Hematopoietic multipotent progenitor cell treated with erythropoietin and hydrocortisone succinate and interleukin-3 and kit ligand, for 8 days (in vitro differentiated cells): Measurements from ENCODE around the gene ZSCAN21.
"Not testable (repeated sequence)": the region's sequence is repeated elsewhere in the genome, so short reads cannot be mapped to it uniquely, and the experiment has no call there.

Experiments
- DNase-seq: peaks from one replicate; pipeline ENCODE4 v3.0.0-alpha.2; 2015

The ZSCAN21 gene

GRCh38 chr7:100049441-100050291 is at the start of gene ZSCAN21:
TSS of gene ZSCAN21 (plus strand) at chr7:100049774. CDS start at chr7:100057007, 7,233 bp downstream.
- peak; percentile 79 for DNase-seq

DNA sequence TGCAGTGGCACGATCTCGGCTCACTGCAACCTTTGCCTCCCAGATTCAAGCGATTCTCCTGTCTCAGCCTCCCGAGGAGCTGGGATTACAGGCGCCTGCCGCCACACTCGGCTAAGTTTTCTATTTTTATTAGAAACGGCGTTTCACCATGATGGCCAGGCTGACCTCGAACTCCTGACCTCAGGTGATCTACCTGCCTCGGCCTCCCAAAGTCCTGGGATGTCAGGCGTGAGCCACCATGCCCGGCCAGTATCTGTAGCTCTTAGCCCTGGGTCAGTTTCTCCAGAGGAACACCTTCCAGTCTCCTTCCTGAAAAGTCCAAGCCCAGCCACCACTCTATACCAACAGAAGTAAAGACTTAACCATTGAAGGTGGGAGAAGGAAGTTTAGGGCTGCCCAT is 49.3 kb upstream of the ZSCAN21 start:
- DNase-seq, result no peak

- no peak for DNase-seq
These were observed 45.6 kb upstream of the ZSCAN21 start for GRCh38 chr7:100003711-100004661.

GRCh38 chr7:100007887-100008286 is 41.7 kb upstream of the ZSCAN21 start:
- no peak for DNase-seq

DNA sequence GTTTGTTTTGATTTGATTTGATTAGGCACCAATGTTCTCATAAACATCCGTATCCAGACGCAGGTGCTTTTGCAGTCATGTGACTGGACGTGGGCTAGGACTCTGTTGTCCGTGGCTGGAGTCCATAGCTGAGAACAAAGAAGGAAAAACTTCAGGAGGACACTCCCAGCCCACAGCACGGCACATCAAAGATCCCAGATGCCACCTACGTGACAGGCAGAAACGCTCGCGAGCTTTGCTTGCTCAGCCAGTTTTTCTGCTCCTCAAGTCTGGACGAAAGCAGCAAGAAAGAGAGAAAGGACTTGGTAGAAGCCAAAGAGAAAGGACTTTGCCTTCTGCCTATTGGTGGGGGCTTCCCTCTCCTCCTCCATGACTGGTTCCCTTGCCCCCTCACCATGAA is 41.0 kb upstream of the ZSCAN21 start:
- no peak for DNase-seq

GRCh38 chr7:100009952-100010351 is 39.6 kb upstream of the ZSCAN21 start:
- DNase-seq, result not testable (repeated sequence)

- no peak for DNase-seq
These were observed 38.7 kb upstream of the ZSCAN21 start for GRCh38 chr7:100010901-100011300.

DNA sequence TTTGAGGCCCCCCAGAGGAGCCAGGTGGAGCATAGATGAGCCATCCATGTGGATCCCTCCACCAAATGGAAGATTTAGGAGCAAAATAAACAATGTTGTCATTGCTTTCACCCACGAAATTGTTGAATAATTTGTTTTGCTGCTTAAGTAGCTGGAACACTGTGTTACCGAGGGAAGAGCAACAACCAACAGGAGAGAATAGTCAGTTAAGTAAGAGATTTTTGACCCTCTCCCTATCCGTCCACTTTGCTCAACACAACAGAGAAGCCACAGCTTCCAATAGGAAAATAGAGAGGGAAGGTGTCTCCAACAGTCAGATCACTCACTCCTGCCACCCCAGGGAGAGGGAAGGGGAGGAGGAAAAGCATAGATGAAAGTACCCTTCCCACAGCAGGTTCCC is 38.1 kb upstream of the ZSCAN21 start:
- no peak for DNase-seq

DNA sequence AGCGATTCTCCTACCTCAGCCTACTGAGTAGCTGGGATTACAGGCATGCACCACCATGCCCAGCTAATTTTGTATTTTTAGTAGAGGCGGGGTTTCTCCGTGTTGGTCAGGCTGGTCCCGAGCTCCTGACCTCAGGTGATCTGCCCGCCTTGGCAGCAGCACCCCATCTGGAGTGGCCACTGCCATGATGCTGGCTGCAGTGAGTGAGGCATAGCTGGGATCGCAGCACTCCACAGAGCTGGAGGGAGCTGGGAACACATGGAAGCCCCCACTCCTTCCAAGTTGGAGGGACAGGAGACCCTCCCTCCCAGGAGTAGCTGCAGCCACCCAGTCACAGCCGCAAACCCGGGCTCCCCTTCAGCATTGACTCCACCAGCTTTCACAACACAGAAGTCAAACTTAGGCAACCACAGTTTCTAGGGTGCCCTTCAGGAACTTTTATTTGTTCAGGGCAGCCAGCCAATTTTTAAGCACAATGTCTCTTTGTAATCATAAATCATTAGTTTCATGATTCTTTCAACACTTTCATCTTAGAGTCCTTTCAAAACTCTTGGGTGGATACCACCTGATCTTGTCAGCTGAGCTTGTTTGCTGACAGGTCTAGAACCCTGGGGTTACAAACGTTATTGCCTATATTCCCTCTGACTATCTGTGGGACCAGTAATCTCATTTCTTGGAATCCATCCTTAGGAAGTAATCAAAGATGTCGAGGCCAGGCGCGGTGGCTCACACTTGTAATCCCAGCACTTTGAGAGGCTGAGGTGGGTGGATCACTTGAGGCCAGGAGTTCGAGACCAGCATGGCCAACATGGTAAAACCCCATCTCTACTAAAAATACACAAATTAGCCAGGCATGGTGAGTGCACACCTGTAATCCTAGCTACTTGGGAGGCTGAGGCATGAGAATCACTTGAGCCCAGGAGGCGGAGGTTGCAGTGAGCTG is 36.9 kb upstream of the ZSCAN21 start:
- DNase-seq, result not testable (repeated sequence)

DNA sequence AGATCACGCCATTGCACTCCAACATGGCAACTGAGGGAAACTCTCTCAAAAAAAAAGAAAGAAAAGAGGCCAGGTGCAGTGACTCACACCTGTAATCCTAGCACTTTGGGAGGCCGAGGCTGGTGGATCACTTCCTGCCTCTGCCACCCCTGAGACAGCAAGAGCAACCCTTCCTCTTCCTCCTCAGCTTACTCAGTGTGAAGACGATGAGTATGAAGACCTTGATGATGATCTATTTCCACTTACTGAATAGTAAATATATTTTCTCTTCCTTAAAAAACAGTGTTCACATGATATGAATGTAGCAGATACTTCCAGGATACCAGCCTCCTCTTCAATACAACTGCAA is 36.3 kb upstream of the ZSCAN21 start:
- no peak for DNase-seq

DNA sequence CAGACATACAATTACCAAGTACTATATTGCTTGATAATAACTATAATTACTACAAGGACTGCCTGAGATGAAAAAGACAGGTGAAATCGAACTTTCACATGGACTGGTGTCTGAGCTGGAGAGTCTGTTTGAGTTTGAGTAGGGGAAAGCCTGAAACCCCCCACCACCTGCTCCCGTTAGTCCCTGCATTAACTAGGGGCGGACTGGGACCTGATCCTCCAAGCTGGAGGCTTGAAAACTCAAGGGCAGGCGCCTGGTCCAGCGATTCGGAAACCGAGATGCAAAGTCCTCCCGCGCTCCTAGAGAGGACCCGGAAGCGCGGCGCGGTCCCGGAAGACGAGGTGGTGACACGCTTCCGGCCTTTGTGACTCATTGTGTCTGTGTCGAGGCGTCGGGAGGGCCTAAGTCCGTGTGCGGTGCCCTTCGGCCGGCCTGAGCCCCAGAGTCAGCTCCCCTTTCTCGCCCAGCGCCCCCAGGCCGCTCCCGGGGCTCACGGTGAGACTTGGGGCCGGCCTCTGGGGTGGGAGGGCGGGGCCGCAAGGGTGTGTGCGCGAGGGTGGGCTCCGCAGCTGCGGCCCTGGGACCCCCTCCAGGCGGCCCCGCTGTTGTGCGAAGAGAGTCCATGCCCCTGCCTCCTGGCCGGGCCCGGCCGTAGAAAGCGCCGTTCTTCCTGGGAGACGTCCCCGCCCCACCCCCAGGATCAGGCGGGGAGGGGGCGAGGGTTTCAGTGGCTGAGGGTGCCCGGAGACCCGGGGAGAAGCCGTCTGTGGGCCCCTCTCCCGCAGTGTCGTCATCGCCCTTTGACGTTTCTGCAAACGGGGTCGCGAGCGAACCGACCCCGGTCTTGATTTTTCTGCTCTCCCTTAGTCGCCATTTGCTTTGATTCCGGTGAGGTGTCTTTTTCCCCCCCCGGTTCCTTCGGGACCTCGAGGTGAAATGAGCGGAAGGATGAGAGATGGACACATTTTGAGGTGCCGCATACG is 34.1 kb upstream of the ZSCAN21 start, which contains the start of gene ZKSCAN1:
ZKSCAN1 (plus strand) TSS at position 365 of the 983 bp plus-strand sequence. CDS start 7,911 bp downstream, outside the sequence.
- DNase-seq, result peak; percentile 95

- DNase-seq, result no peak
These were observed 33.2 kb upstream of the ZSCAN21 start for GRCh38 chr7:100016215-100016901.

GRCh38 chr7:100017300-100017699 is 32.3 kb upstream of the ZSCAN21 start:
- no peak for DNase-seq

GRCh38 chr7:100017875-100018274 is 31.7 kb upstream of the ZSCAN21 start:
- no peak for DNase-seq

DNA sequence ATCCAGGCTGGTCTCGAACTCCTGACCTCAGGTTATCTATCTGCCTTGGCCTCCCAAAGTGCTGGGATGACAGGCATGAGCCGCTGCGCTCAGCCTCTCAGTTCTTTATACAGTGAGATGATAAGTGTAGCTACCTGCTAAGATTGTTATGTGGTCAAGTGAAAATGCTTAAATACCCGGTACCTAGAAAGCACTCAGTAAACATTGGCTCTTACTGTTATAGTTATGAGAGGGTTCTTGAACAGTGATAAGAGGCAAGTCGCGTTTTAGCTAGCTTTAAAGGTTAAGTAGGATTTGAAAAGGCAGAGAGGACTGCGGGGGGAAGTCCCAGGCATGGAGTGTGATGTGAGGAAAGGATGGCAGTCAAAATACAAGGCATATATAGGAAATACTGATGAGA is 29.7 kb upstream of the ZSCAN21 start:
- DNase-seq, result no peak

- no peak for DNase-seq
These were observed 28.3 kb upstream of the ZSCAN21 start for GRCh38 chr7:100021297-100021696.

DNA sequence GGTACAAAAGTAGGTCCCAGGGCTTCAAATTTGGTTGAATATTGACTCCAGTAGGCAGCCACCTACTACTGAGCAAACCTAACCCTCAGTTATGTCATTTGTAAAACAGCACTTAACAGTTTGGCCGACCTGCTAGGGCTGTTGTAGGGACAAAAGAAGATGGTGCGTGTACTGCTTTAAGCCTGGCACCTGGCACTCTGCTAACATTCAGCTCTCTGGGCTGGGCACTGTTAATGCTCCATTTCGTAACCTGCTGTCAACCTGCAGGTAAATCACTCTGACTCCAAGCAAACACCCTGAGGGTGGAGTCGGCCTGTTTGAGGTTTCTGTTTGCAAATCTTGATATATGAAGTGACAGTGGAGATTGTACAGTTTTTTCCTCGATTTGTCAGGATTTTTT is 27.0 kb upstream of the ZSCAN21 start:
- no peak for DNase-seq

DNA sequence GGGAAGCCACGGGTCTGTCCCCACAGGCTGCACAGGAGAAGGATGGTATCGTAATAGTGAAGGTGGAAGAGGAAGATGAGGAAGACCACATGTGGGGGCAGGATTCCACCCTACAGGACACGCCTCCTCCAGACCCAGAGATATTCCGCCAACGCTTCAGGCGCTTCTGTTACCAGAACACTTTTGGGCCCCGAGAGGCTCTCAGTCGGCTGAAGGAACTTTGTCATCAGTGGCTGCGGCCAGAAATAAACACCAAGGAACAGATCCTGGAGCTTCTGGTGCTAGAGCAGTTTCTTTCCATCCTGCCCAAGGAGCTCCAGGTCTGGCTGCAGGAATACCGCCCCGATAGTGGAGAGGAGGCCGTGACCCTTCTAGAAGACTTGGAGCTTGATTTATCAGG is 26.0 kb upstream of the ZSCAN21 start:
- DNase-seq, result no peak

DNA sequence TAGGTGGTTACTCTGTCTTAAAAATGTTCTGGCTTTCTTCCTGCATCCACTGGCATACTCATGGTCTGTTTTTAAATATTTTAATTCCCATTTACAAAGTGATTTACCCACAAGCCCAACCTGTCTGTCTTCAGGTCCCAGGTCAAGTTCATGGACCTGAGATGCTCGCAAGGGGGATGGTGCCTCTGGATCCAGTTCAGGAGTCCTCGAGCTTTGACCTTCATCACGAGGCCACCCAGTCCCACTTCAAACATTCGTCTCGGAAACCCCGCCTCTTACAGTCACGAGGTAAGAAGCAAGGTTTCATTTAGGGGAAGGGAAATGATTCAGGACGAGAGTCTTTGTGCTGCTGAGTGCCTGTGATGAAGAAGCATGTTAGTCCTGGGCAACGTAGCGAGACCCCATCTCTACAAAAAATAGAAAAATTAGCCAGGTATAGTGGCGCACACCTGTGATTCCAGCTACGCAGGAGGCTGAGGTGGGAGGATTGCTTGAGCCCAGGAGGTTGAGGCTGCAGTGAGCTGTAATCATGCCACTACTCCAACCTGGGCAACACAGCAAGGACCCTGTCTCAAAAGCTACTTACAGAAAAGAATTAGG is 25.5 kb upstream of the ZSCAN21 start:
- no peak for DNase-seq

DNA sequence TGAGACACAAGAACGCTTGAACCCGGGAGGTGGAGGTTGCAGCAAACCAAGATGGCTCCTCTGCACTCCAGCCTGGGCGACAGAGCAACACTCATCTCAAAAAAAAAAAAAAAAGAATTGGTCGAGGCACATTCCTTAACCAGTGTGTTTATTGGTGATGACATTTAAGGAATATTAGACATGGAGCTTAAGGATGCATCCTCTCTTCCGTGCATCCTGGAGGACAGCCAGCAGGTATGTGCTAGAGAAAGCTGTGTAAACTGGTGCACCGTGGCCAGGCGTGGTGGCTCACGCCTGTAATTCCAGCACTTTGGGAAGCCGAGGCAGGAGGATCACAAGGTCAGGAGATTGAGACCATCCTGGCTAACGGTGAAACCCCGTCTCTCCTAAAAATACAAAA is 22.4 kb upstream of the ZSCAN21 start:
- DNase-seq, result no peak
